Subcutaneous abdominal adipose tissue (tissue), 5 donors: ENCODE measurements around the gene LY6G6C.

Experiments
- H3K27ac ChIP-seq: one replicate; pipeline ENCODE4 v1.7.0; 2013; ENCODE audit warnings: low read depth, mild to moderate bottlenecking, inconsistent platforms, low read length, moderate library complexity
- H3K27me3 ChIP-seq, 5 donors: one replicate each; pipeline ENCODE4 v1.7.0; 2013; ENCODE audit warnings: low read length in 5 of 5, inconsistent platforms in 1 of 5; ENCODE audit not compliant: control insufficient read depth in 5 of 5, insufficient read depth in 4 of 5
- H3K36me3 ChIP-seq, 5 donors: one replicate each; pipeline ENCODE4 v1.7.0; 2013; ENCODE audit warnings: low read length in 5 of 5; ENCODE audit not compliant: control insufficient read depth in 5 of 5, insufficient read depth in 5 of 5
- H3K4me1 ChIP-seq, 5 donors: one replicate each; pipeline ENCODE4 v1.7.0; 2013; ENCODE audit warnings: low read length in 5 of 5, mild to moderate bottlenecking in 3 of 5, moderate library complexity in 1 of 5; ENCODE audit not compliant: control insufficient read depth in 5 of 5, insufficient read depth in 5 of 5
- H3K4me3 ChIP-seq, 5 donors: one replicate each; pipeline ENCODE4 v1.7.0; 2013; ENCODE audit warnings: low read length in 5 of 5, low read depth in 1 of 5
- H3K9ac ChIP-seq, 5 donors: one replicate each; pipeline ENCODE4 v1.7.0; 2013; ENCODE audit warnings: low read length in 5 of 5, mild to moderate bottlenecking in 4 of 5, moderate library complexity in 3 of 5
- H3K9me3 ChIP-seq, 5 donors: one replicate each; pipeline ENCODE4 v1.7.0; 2013; ENCODE audit warnings: low read length in 5 of 5; ENCODE audit not compliant: control insufficient read depth in 5 of 5
- donor health status: healthy.
- donor health status: healthy.
- donor health status: healthy.
- donor health status: healthy.
- donor health status: healthy.

Gene LY6G6C

GRCh38 chr6:31734821-31735406 is 13.4 kb upstream of the LY6G6C start:
- Histone ChIP-seq H3K9ac (peak overlapping the region; percentile 97 to 100 (median 98)), H3K27me3 (no peaks in the 10 kb centered on the region), H3K4me3 (peak overlapping the region; percentile 80 to 98 (median 93)), H3K36me3 (peaks cover 7 to 37% (median 31%) of the 10 kb centered on the region in 5 donors), H3K9me3 (no peaks in the 10 kb centered on the region), H3K27ac (peak overlapping the region; percentile 100), H3K4me1 (peaks cover 13 to 86% (median 68%) of the 10 kb centered on the region in 5 donors)

- peaks cover 7 to 37% (median 31%) of the 10 kb centered on the region in 5 donors for H3K36me3 ChIP-seq
- peak overlapping the region; percentile 100 for H3K27ac ChIP-seq
- H3K4me3 ChIP-seq = peak overlapping the region; percentile 80 to 98 (median 93)
- peaks cover 13 to 80% (median 64%) of the 10 kb centered on the region in 5 donors for H3K4me1 ChIP-seq
- no peaks in the 10 kb centered on the region for H3K9me3 ChIP-seq
- H3K27me3 ChIP-seq = no peaks in the 10 kb centered on the region
- peak overlapping the region; percentile 97 to 100 (median 98) for H3K9ac ChIP-seq
Observed at GRCh38 chr6:31734247-31734820, 12.8 kb upstream of the LY6G6C start.

GRCh38 chr6:31733734-31734133 is 12.2 kb upstream of the LY6G6C start:
- H3K4me3 ChIP-seq = peak overlapping the region in 4 of 5 donors; percentile 84 to 98 (median 95)

GRCh38 chr6:31732029-31732428 is 10.5 kb upstream of the LY6G6C start:
- H3K4me3 ChIP-seq = no peak overlapping the region
- peaks cover 11 to 80% (median 67%) of the 10 kb centered on the region in 5 donors for H3K4me1 ChIP-seq
- no peaks in the 10 kb centered on the region for H3K27me3 ChIP-seq
- no peak overlapping the region for H3K9ac ChIP-seq
- no peaks in the 10 kb centered on the region for H3K9me3 ChIP-seq
- peaks cover 7 to 48% (median 42%) of the 10 kb centered on the region in 5 donors for H3K36me3 ChIP-seq
- peak overlapping the region; percentile 97 for H3K27ac ChIP-seq

More at GRCh38 chr6:31733734-31734133, 12.2 kb upstream of the LY6G6C start:
- Histone ChIP-seq H3K9me3 (no peaks in the 10 kb centered on the region), H3K4me1 (peaks cover 13 to 80% (median 65%) of the 10 kb centered on the region in 5 donors), H3K27me3 (no peaks in the 10 kb centered on the region), H3K27ac (peak overlapping the region; percentile 100), H3K36me3 (peaks cover 7 to 37% (median 31%) of the 10 kb centered on the region in 5 donors), H3K9ac (peak overlapping the region in 4 of 5 donors; percentile 97 to 100 (median 98))

- H3K9ac ChIP-seq = peak overlapping the region in 2 of 5 donors; percentile 90 to 91
- H3K4me1 ChIP-seq = peaks cover 11 to 86% (median 72%) of the 10 kb centered on the region in 5 donors
- H3K4me3 ChIP-seq = peak overlapping the region in 4 of 5 donors; percentile 36 to 98 (median 94)
- H3K27me3 ChIP-seq = no peaks in the 10 kb centered on the region
- H3K27ac ChIP-seq = peak overlapping the region; percentile 97
- H3K36me3 ChIP-seq = peaks cover 19 to 62% (median 56%) of the 10 kb centered on the region in 5 donors
- H3K9me3 ChIP-seq = no peaks in the 10 kb centered on the region
Observed at GRCh38 chr6:31730631-31731086, 9.1 kb upstream of the LY6G6C start.

- H3K9me3 ChIP-seq = no peaks in the 10 kb centered on the region
- peak overlapping the region in 4 of 5 donors; percentile 81 to 91 (median 88) for H3K9ac ChIP-seq
- H3K27me3 ChIP-seq = no peaks in the 10 kb centered on the region
- peaks cover 20 to 65% (median 58%) of the 10 kb centered on the region in 5 donors for H3K36me3 ChIP-seq
- H3K4me1 ChIP-seq = peaks cover 11 to 81% (median 67%) of the 10 kb centered on the region in 5 donors
- H3K27ac ChIP-seq = peak overlapping the region; percentile 97
- H3K4me3 ChIP-seq = peak overlapping the region; percentile 93 to 98 (median 96)
Observed at GRCh38 chr6:31729979-31730630, 8.6 kb upstream of the LY6G6C start.

- H3K4me3 ChIP-seq = peak overlapping the region; percentile 93 to 98 (median 96)
- H3K9me3 ChIP-seq = no peaks in the 10 kb centered on the region
- no peaks in the 10 kb centered on the region for H3K27me3 ChIP-seq
- H3K4me1 ChIP-seq = peaks cover 11 to 75% (median 61%) of the 10 kb centered on the region in 5 donors
- peak overlapping the region; percentile 97 for H3K27ac ChIP-seq
- H3K9ac ChIP-seq = peak overlapping the region; percentile 77 to 91 (median 86)
- H3K36me3 ChIP-seq = peaks cover 20 to 66% (median 60%) of the 10 kb centered on the region in 5 donors
Observed at GRCh38 chr6:31729515-31729978, 8.0 kb upstream of the LY6G6C start.

- H3K27me3 ChIP-seq = no peaks in the 10 kb centered on the region
- peaks cover 20 to 68% (median 57%) of the 10 kb centered on the region in 5 donors for H3K36me3 ChIP-seq
- peaks cover 6 to 69% (median 55%) of the 10 kb centered on the region in 5 donors for H3K4me1 ChIP-seq
- peak within 1 kb of the TSS; percentile 93 to 98 (median 96) for H3K4me3 ChIP-seq
- peak within 1 kb of the TSS; percentile 97 for H3K27ac ChIP-seq
- H3K9me3 ChIP-seq = no peaks in the 10 kb centered on the region
- H3K9ac ChIP-seq = peak within 1 kb of the TSS; percentile 77 to 91 (median 86)
Observed at GRCh38 chr6:31728767-31729514, 7.4 kb upstream of the LY6G6C start, which contains the start of gene DDAH2. DDAH2 (minus strand) TSS chr6:31729299; CDS start chr6:31729161, 138 bp downstream.
